ENCODE measurements around the gene ATP5PO. TPM values are rescaled to one million over a fixed set of nuclear protein-coding genes. Genes with fewer than 3 reads are reported as not detected.

The ATP5PO gene
- polyA plus RNA-seq, 1 of the 3 experiments (the other 2 are of a cell fraction), result 148 TPM

GRCh38 chr21:33886321-33886720 is 29.3 kb downstream of the ATP5PO start:
- DNase-seq, result no peak
- TF ChIP-seq GABPA (IDR thresholded peaks at IDR 0.05; ENCODE audit: low read depth), result no peak
- ChIA-PET POLR2A (no interaction called here), CTCF (no interaction called here)
- H3K4me2 ChIP-seq, result no peak overlapping the region
- H3K9ac ChIP-seq, result no peak overlapping the region
- no peaks in the 10 kb centered on the region for H3K27me3 ChIP-seq (ENCODE audit: insufficient read depth)
- no peak overlapping the region for H2AFZ ChIP-seq (ENCODE audit: low read depth)
- no peak overlapping the region for H3K27ac ChIP-seq (ENCODE audit: low read depth in 2 of 2, low read length in 1 of 2)
- no peak overlapping the region for H3K4me3 ChIP-seq (ENCODE audit: low read depth in 2 of 2, low read length in 1 of 2)
- WGBS (ENCODE audit: low lambda C conversion rate), result 71% methylated on average over 10 of the region's 11 CpGs
- H3K9me3 ChIP-seq, result no peaks in the 10 kb centered on the region
- no peaks in the 10 kb centered on the region for H3F3A ChIP-seq (replicated peaks; ENCODE audit: insufficient read depth)
- H3K36me3 ChIP-seq (replicated peaks in 1 of 2; ENCODE audit: control insufficient read depth in 1 of 2, insufficient read depth in 2 of 2, low read length in 1 of 2), result no peaks in the 10 kb centered on the region
- no peaks in the 10 kb centered on the region for H3K79me2 ChIP-seq (ENCODE audit: insufficient read depth)
- H3K9me2 ChIP-seq, result no peaks in the 10 kb centered on the region
- no peaks in the 10 kb centered on the region for H3K4me1 ChIP-seq (ENCODE audit: control insufficient read depth in 1 of 2, insufficient read depth in 2 of 2, low read depth in 1 of 2, low read length in 1 of 2)
- no peaks in the 10 kb centered on the region for H4K20me1 ChIP-seq (ENCODE audit: insufficient read depth)

- ChIA-PET POLR2A (no interaction called here), CTCF (no interaction called here)
- Histone ChIP-seq H3K9me2 (no peaks in the 10 kb centered on the region), H3F3A (replicated peaks; ENCODE audit: insufficient read depth) (no peaks in the 10 kb centered on the region), H3K9ac (no peak overlapping the region), H3K79me2 (ENCODE audit: insufficient read depth) (no peaks in the 10 kb centered on the region), H4K20me1 (ENCODE audit: insufficient read depth) (no peaks in the 10 kb centered on the region), H3K27me3 (ENCODE audit: insufficient read depth) (no peaks in the 10 kb centered on the region), H3K27ac (ENCODE audit: low read depth in 2 of 2, low read length in 1 of 2) (no peak overlapping the region), H2AFZ (ENCODE audit: low read depth) (no peak overlapping the region), H3K4me1 (ENCODE audit: control insufficient read depth in 1 of 2, insufficient read depth in 2 of 2, low read depth in 1 of 2, low read length in 1 of 2) (no peaks in the 10 kb centered on the region), H3K4me2 (no peak overlapping the region), H3K36me3 (replicated peaks in 1 of 2; ENCODE audit: control insufficient read depth in 1 of 2, insufficient read depth in 2 of 2, low read length in 1 of 2) (no peaks in the 10 kb centered on the region), H3K9me3 (no peaks in the 10 kb centered on the region), H3K4me3 (ENCODE audit: low read depth in 2 of 2, low read length in 1 of 2) (no peak overlapping the region)
- DNase-seq, result no peak
- 78% methylated on average over 7 of the region's 7 CpGs for WGBS (ENCODE audit: low lambda C conversion rate)
- no peak for TF ChIP-seq TEAD4 (IDR thresholded peaks at IDR 0.05; ENCODE audit: borderline replicate concordance, insufficient read depth)
- no peak for TF ChIP-seq REST (IDR thresholded peaks at IDR 0.05; ENCODE audit: low read depth, low read length)
Observed at GRCh38 chr21:33885172-33885514, 30.5 kb downstream of the ATP5PO start.

- no peaks in the 10 kb centered on the region for H3K9me3 ChIP-seq
- H3K36me3 ChIP-seq (replicated peaks in 1 of 2; ENCODE audit: control insufficient read depth in 1 of 2, insufficient read depth in 2 of 2, low read length in 1 of 2), result no peaks in the 10 kb centered on the region
- H3K9me2 ChIP-seq, result no peaks in the 10 kb centered on the region
- 86% methylated on average over 20 of the region's 20 CpGs for WGBS (ENCODE audit: low lambda C conversion rate)
- no peak for DNase-seq
- no peaks in the 10 kb centered on the region for H3K79me2 ChIP-seq (ENCODE audit: insufficient read depth)
- no peak overlapping the region for H3K9ac ChIP-seq
- no peak overlapping the region for H3K4me3 ChIP-seq (ENCODE audit: low read depth in 2 of 2, low read length in 1 of 2)
- H3K4me1 ChIP-seq (ENCODE audit: control insufficient read depth in 1 of 2, insufficient read depth in 2 of 2, low read depth in 1 of 2, low read length in 1 of 2), result no peaks in the 10 kb centered on the region
- H3K4me2 ChIP-seq, result no peak overlapping the region
- no peaks in the 10 kb centered on the region for H4K20me1 ChIP-seq (ENCODE audit: insufficient read depth)
- CTCF ChIA-PET, result no interaction called here
- H3K27ac ChIP-seq (ENCODE audit: low read depth in 2 of 2, low read length in 1 of 2), result no peak overlapping the region
- H2AFZ ChIP-seq (ENCODE audit: low read depth), result no peak overlapping the region
- POLR2A ChIA-PET, result no interaction called here
- no peaks in the 10 kb centered on the region for H3F3A ChIP-seq (replicated peaks; ENCODE audit: insufficient read depth)
- H3K27me3 ChIP-seq (ENCODE audit: insufficient read depth), result no peaks in the 10 kb centered on the region
- TF ChIP-seq IRF3 (IDR thresholded peaks at IDR 0.05; ENCODE audit: low read depth, low read length) (no peak), NFIC (IDR thresholded peaks at IDR 0.05; ENCODE audit: borderline replicate concordance) (no peak), YY1 (IDR thresholded peaks at IDR 0.05; ENCODE audit: low read depth) (no peak), MEF2A (IDR thresholded peaks at IDR 0.05; ENCODE audit: borderline replicate concordance, low read depth) (no peak), JUND (IDR thresholded peaks at IDR 0.05) (no peak), EP300 (IDR thresholded peaks at IDR 0.05; ENCODE audit: borderline replicate concordance in 1 of 2, low read depth in 1 of 2, low read length in 1 of 2) (no peak), GABPA (IDR thresholded peaks at IDR 0.05; ENCODE audit: low read depth) (no peak), REST (IDR thresholded peaks at IDR 0.05; ENCODE audit: low read depth, low read length) (no peak), EZH2phosphoT487 (IDR thresholded peaks at IDR 0.05; ENCODE audit: borderline replicate concordance, low read depth) (no peak), SIN3A (IDR thresholded peaks at IDR 0.05; ENCODE audit: borderline replicate concordance, low read depth, low read length) (no peak), MXI1 (IDR thresholded peaks at IDR 0.05; ENCODE audit: low read depth, low read length) (no peak)
Observed at GRCh38 chr21:33884376-33885171, 31.0 kb downstream of the ATP5PO start.

Measured in SK-N-SH (cell line).